DMS 273 (cell line): ENCODE measurements around the gene PTPRM.
A peak's percentile ranks its signal among the peaks of the same experiment; 100 is the strongest.

Source experiments
- DNase-seq: peaks from one replicate; lab custom pipeline; 2025; ENCODE audit not compliant: unreplicated experiment; lab: John Stamatoyannopoulos, UW

PTPRM gene

GRCh38 chr18:7567474-7568425, 634 bp downstream of the PTPRM start:
- DNase-seq, result peak; percentile 67

GRCh38 chr18:7568426-7568825, 1.3 kb downstream of the PTPRM start:
- DNase-seq, result peak; percentile 48

DNA sequence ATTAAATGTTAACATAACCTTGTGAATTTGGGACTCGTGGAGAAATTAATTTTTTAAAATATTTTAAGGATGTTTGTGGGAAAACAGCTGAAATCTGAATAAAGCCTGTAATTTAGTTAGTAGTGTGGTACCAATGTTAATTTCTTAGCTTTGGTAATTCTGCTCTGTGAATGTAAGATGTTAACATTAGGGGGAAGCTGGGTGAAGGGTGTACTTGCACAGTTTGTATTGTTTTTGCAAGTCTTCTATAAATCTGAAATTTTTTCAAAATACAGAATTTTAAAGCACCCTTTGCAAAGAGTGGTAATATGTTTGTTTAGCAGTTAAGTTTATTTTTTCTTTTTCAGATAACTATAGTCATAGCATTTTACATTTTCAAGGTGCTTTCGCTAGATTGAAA, 4.5 kb downstream of the PTPRM start:
- no peak for DNase-seq

DNA sequence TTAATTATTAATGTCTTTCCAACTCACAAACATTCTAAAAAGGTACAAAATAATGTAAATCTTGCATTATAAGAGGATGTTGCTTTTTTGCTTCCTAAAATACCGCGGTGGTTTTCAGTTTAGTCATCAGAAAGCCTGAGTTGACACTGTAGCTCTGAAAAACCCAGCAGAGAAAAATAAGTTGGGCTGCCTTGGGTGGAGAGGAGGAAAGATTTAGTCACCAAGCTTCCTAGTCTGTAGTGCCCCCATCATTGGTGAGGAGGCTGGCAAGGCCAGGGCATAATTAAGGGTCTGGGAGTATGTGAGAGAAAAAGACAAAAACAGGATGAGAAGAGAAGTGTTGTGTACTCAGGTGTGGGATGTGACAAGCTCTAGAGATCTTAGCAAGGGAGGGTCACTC, 5.7 kb downstream of the PTPRM start:
- DNase-seq, result no peak

DNA sequence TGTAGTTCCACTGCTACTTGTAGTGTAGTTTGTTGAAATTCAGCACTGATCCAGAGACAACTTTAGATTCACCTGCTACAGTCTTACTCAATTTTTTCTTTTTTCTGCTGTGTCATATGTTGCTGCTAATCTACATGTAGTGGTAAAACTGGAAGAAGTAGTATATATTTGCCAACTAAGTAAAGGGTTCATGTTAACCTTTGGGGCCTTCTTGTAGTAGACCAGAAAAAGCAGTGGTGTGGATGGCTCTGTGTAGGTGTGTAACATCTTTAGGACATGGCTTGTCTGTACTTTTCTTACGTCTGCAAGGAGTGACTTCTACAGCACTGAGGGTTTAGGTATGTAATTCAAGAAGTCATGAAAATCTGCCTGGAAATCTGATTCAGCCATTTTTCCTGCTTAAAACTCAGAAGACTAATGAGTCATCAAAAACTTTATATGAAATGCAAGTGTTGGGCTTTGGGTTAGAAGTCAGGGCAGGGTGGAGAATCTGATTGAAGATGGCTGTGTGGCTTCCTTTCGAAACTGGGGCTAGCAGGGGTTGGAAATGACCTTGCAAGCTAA, 8.4 kb downstream of the PTPRM start:
- no peak for DNase-seq

DNA sequence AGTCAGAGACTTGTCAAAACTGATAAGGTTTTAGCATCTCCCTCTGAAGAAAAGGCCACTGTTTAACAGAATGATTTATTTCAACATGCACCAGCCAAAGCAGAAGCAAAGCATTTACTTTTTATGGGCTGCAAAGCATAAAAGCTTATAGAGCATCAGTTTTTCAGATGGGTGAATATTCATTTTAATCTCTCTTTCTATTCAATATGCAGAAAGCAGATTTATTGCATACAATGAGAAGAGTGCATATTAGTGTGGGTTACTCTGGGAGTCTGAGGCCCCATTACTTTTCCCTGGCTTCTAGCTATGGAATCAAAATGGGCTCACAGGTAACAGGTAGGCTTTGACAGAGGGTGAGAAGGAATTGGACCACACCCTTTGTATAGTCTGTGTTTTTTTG, 9.0 kb downstream of the PTPRM start:
- no peak for DNase-seq

DNA sequence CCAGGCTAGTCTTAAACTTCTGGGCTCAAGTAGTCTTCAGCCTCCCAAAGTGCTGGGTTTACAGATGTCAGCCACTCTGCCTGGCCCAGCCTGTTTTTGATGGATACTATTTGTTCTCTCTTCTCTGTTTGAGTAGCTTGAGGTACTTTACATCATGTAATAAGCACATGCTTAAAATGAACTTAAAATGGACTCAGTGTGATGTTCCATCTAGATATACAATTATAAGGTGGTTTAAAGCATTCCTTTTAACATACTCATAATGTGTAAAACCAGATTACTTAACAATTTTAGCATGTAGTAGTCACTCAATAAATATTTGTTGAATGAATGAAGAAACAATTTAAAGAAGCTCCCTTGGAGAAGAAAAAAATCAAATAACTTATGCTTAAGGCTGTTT, 9.6 kb downstream of the PTPRM start:
- DNase-seq, result no peak

DNA sequence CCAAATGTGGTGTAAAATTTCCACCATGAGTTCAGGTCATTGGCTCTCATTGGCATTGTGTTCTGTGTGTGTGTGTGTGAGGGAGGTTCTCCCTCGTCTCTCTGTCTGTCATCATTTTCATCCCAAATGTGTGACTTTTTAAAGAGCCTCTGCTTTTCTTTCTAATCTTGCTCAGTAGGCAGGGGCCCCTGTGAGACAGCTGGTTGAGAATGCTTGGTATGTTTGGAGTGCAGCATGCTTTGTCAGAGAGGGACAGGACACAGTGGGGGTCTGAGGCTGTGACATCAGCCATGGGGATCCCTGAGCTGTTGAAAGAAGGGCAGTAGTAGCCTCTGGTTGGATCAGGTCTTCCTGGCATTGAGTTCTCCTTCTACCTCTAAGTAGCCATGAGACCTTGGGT, 10.6 kb downstream of the PTPRM start:
- no peak for DNase-seq

DNA sequence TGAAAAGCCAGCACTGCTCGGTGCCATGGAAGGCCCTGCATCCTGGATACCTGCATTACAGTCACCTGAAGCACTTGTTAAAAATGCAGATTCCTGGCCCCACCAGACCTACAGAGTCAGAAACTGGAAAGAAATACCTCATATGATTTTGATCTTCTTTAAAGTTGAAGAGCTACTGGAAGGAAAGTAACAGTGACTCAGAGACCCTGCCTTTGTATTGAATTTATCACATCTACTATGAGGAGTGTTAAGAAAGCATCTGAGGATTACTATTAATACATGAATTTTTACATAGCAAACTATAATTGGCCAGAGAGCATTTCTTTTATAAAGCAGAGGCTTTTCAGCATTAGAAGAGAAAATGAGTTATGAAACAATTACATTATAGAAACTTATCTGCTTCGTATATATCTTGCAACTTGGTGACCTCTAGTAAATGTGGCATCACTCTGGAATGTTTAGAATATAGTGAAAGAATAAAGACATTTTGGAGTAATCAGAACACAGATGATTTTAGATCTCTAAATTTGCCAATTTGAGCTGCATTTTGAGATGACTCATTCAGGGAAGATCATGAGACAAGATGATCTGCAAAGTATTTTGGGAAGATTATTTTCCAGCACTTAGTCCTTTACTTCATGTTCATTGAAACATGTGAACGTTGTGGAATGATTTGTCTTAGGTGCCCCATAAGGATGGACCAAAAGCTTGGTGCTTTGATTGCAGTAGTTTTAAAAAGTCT, 12.2 kb downstream of the PTPRM start:
- no peak for DNase-seq

DNA sequence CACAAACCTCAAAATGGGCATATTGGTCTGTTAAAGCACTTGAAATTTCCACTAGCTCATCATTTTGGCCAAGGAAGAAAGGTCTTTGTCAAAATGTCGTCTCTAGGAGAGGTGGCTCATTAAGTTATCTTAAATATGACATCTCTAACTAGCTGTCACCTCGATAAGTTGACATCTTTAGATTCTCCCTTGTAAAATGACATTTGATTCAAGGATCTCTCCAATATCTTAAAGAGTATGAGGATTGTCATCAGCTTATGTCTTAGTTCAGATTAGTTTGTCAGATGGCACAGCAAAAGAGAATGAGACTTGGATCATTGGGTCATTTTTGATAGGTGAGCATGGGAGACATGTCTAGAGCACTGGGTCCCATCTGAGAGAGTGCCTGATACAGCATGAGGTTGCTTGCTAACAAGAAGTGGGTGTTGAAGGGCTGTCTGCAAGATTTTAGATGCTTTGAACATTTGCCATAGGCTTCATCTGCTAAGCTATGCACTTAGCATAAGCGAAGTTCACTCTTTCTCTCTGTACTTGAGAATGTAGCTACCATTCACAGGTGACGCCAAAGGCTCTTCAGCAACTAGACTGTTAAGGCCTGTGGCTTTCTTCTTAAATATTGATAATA, 12.9 kb downstream of the PTPRM start:
- DNase-seq, result no peak

DNA sequence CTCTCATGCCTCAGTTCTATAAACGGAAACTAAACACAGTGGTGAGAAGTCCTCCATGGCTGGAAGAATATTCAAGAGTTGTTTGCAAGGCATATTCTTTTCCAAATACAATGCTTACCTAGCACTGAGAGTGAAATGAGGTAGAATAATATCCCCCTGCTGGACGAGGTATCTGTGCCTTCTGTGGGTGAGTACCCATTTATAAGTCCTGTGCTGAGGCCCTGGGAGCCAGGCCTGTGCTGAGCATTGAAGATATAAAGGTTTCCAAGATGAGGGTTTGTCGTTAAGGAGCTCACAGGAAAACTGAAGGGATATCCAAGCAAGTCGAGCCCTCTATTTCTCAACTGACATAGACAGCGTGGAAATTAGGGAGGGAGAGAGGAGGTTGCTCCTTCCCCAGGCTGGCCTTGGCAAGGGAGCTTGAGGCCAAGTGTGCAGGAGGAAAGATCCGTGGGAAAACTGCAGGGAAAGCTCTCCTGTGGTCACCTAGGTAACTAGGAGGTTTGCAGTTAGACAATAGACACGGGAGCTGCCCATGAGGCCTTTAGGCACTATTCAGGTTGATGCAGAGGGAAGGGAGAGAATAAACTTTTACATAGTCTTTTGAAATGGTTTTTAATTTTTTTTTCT, 17.6 kb downstream of the PTPRM start:
- DNase-seq, result no peak

DNA sequence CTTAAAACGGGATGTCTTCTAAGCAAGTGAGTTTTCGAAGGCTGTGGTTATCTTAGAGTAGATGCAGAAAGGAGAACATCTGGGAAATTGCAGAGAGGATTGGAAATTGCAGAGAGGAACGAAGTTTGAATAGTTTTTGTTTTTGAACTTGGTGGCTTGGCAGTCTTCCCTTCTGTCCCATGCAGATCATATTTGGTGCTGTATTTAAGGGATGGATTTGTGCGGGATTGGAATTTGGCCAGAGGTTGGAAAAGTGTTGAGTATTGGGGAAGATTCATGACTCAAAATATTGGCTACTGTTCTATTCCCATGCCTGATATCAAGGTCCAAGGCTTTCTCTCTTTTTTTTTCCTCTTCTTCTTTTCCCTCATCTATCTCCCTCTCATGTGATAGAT, 18.2 kb downstream of the PTPRM start:
- DNase-seq, result no peak

DNA sequence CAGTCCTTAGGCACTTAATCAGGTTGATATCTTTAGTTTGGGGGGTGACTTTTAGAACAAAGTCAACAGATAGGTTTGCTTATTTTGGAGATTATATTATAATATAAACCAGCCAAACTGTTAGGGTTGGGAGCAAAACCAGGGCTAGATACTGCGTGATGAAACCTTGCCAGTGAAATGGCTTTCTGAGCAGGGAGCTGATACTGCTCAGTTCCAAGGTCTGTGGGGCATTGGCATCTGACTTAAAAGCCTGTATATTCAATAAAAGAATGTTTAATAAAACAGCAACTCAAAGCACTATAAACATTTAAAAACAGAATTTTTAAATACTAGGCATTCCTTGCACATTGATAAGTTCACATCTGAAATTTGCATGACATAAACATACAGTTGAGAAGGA, 19.3 kb downstream of the PTPRM start:
- DNase-seq, result no peak

GRCh38 chr18:7590826-7591560, 23.9 kb downstream of the PTPRM start:
- DNase-seq, result no peak

- DNase-seq, result no peak
Observed at GRCh38 chr18:7592305-7593071, 25.4 kb downstream of the PTPRM start.

- no peak for DNase-seq
Observed at GRCh38 chr18:7593218-7593819, 26.2 kb downstream of the PTPRM start.

DNA sequence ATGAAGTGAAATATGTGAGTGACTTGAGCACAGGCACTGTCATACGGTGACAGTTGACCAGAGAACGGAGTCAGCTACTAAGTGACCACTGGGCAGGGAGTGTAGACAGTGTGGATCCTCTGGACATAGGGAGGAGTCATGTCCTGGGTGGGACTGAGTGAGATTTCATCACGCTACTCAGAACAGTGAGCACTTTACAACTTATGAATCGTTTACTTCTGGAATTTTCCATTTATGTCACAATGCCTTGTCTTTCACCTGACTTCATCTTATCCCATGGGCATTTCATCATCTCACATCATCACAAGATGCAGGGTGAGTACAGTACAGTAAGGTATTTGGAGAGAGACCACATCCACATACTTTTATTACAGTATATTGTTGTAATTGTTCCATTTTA, 29.0 kb downstream of the PTPRM start:
- DNase-seq, result no peak

- no peak for DNase-seq
Observed at GRCh38 chr18:7597500-7597899, 30.4 kb downstream of the PTPRM start.
